ENCODE results near the gene DHODH.
"Not testable (repeated sequence)": the region's sequence is repeated elsewhere in the genome, so short reads cannot be mapped to it uniquely, and the experiment has no call there.

Gene DHODH

DNA sequence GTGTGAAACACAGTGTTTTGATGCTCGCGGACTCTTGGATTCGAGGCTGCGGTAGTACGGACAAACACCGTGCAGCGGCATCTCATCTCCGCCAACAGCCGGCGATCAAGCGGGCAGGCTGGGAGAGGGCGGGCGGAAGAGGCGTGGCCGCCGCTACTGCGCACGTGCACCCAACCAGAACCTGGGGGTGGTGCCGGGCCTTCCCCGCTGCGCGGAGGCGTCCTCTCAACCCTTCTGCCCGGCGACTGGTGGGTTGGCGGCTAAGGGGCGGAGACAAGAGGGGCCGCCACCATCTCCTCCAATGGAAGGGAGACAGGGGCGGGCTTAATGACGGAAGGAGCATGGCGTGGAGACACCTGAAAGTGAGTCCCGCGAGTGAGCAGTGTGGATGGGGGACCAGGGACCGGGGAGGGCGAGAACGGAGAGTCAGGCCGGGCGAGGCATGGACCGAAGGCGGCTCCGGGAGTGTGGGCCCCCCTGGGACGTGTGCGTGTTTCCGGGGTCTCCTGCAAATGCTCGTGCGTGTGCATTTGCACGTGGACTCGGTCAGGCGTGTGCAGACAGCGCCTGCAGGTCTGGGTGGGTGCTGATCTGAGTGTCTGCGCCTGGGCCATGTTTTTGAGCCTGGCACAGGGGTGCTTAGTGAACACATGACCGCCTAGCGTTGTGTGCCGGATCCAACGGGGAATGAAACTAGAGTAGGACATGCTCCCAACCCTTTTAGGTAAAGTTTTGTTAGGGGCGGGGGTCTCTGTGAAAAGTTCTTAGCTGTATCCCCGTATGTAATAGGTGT is at the start of gene DHODH:
Gene DHODH, plus strand, starts transcription at position 321 of the 793 bp plus-strand sequence. Its CDS starts 21 bp downstream, at position 342.
- DNase-seq (ENCODE audit: low spot score in 2 of 2): peak; percentile 89 to 98
- peaks cover 16% of the 10 kb centered on the region for H3K4me1 Mint-ChIP-seq
- peaks cover 21% of the 10 kb centered on the region for H3K36me3 Mint-ChIP-seq
- H3K4me3 Mint-ChIP-seq: peak within 1 kb of the TSS; percentile 87
- H3K27ac Mint-ChIP-seq: peak within 1 kb of the TSS; percentile 88
- H3K9me3 Mint-ChIP-seq: no peaks in the 10 kb centered on the region
- ATAC-seq: peak; percentile 98

DNA sequence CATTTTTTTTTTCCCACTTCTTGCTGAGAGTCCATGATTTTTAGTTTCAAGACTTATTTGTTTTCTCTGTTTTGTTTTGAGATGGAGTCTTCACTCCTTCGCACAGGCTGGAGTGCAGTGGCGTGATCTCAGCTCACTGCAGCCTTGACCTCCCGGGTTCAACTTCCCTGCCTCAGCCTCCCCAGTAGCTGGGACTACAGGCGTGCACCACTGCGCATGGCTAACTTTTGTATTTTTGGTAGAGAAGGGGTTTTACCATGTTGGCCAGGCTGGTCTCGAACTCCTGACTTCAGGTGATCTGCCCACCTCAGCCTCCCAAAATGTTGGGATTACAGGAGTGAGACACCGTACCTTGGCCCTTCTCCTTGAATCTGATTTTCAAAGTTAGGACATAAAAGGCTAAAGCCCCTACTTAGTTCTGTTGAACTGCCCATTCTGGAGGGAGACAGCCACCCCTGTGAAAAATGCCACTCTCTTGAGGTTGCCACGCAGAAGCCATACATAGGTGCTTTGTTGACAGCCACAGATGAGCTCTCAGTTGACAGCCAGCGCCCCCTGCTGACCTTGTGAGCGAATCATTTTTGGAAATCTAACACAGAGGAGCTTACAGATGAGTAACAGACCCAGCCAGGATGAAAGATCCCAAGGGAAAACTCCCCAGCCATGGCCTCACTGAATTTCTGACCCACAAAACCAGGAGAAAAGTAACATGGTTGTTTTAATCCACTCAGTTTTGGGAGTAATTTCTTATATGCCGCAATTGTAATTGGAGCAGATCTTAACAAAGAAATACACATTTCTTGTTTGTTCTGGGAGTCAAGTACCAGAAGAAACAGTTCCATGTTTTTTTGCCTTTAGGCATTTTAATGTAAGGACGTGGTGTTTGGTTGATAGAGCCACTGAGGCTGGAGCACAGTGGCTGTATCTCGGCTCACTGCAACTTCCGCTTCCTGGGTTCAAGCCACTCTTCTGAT is 47.2 kb upstream of the DHODH start:
- H3K4me1 Mint-ChIP-seq: peaks cover 3% of the 10 kb centered on the region
- peak; percentile 91 for ATAC-seq
- no peaks in the 10 kb centered on the region for H3K36me3 Mint-ChIP-seq
- DNase-seq (ENCODE audit: low spot score in 2 of 2): peak; percentile 69 to 88
- H3K27ac Mint-ChIP-seq: no peak overlapping the region
- no peaks in the 10 kb centered on the region for H3K9me3 Mint-ChIP-seq
- no peak overlapping the region for H3K4me3 Mint-ChIP-seq

- no peaks in the 10 kb centered on the region for H3K36me3 Mint-ChIP-seq
- H3K4me1 Mint-ChIP-seq: no peaks in the 10 kb centered on the region
- no peaks in the 10 kb centered on the region for H3K9me3 Mint-ChIP-seq
- H3K27ac Mint-ChIP-seq: no peak overlapping the region
- no peak overlapping the region for H3K4me3 Mint-ChIP-seq
- no peak for DNase-seq (ENCODE audit: low spot score in 2 of 2)
- no peak for ATAC-seq
Measured at GRCh38 chr16:71963125-71963875, 45.2 kb upstream of the DHODH start.

DNA sequence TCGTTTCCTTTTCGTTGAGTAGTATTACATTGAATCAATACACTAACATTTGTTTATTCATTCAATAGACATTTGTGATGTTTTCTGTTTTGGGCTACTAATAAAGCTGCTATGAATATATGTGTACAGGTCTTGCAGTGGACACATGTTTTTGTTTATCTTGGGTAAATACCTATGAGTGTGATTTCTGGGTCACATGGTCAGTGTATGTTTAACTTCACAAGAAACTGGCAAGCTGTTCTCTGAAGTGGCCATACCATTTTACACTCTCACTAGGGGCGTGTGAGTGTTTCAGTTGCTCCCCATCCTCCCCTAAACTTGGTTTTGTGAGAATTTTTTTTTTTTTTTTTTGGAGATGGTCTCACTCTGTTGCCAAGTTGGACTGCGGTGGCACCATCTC is 43.3 kb upstream of the DHODH start:
- no peaks in the 10 kb centered on the region for H3K9me3 Mint-ChIP-seq

GRCh38 chr16:71966932-71967331 is 41.6 kb upstream of the DHODH start:
- no peak overlapping the region for H3K4me3 Mint-ChIP-seq
- no peaks in the 10 kb centered on the region for H3K9me3 Mint-ChIP-seq
- DNase-seq (ENCODE audit: low spot score in 2 of 2): no peak
- H3K36me3 Mint-ChIP-seq: no peaks in the 10 kb centered on the region
- H3K4me1 Mint-ChIP-seq: no peaks in the 10 kb centered on the region
- no peak overlapping the region for H3K27ac Mint-ChIP-seq
- ATAC-seq: no peak

More for the DNA sequence above, 43.3 kb upstream of the DHODH start:
- H3K4me3 Mint-ChIP-seq: no peak overlapping the region
- no peaks in the 10 kb centered on the region for H3K4me1 Mint-ChIP-seq
- DNase-seq (ENCODE audit: low spot score in 2 of 2) (no peak), ATAC-seq (no peak)
- H3K27ac Mint-ChIP-seq: no peak overlapping the region
- H3K36me3 Mint-ChIP-seq: no peaks in the 10 kb centered on the region

DNA sequence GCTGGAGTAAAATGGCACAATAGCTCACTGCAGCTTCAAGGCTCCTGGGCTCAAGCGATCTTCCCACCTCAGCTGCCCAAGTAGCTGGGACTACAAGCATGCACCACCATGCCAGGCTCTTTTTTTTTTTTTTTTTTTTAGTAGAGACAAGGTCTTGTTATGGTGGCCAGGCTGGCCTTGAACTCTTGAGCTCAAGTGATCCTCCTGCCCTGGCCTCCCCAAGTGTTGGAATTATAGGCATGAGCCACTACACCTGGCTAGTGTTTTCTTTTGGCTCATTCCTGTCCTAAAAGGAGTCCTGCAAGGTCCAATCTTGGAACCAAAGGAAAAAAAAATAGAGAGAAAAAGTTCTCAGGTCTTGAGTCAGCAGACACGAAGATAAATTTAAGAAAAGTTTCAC is 39.2 kb upstream of the DHODH start:
- Mint-ChIP-seq H3K4me1 (no peaks in the 10 kb centered on the region), H3K27ac (no peak overlapping the region)

GRCh38 chr16:71971571-71971970 is 37.0 kb upstream of the DHODH start:
- ATAC-seq (no peak), DNase-seq (ENCODE audit: low spot score in 2 of 2) (no peak)
- no peaks in the 10 kb centered on the region for H3K36me3 Mint-ChIP-seq
- H3K4me1 Mint-ChIP-seq: no peaks in the 10 kb centered on the region
- no peaks in the 10 kb centered on the region for H3K9me3 Mint-ChIP-seq
- no peak overlapping the region for H3K4me3 Mint-ChIP-seq
- H3K27ac Mint-ChIP-seq: no peak overlapping the region

More for the DNA sequence above, 39.2 kb upstream of the DHODH start:
- no peak overlapping the region for H3K4me3 Mint-ChIP-seq
- no peak for DNase-seq (ENCODE audit: low spot score in 2 of 2)
- no peaks in the 10 kb centered on the region for H3K9me3 Mint-ChIP-seq
- H3K36me3 Mint-ChIP-seq: no peaks in the 10 kb centered on the region
- no peak for ATAC-seq

GRCh38 chr16:71972356-71972755 is 36.2 kb upstream of the DHODH start:
- H3K4me1 Mint-ChIP-seq: no peaks in the 10 kb centered on the region
- H3K4me3 Mint-ChIP-seq: no peak overlapping the region
- DNase-seq (ENCODE audit: low spot score in 2 of 2) (no peak), ATAC-seq (no peak)
- H3K9me3 Mint-ChIP-seq: no peaks in the 10 kb centered on the region
- H3K27ac Mint-ChIP-seq: no peak overlapping the region
- no peaks in the 10 kb centered on the region for H3K36me3 Mint-ChIP-seq

- Mint-ChIP-seq H3K4me3 (no peak overlapping the region), H3K36me3 (no peaks in the 10 kb centered on the region), H3K9me3 (no peaks in the 10 kb centered on the region), H3K27ac (peak overlapping the region; percentile 20), H3K4me1 (no peaks in the 10 kb centered on the region)
- DNase-seq (ENCODE audit: low spot score in 2 of 2): no peak
- ATAC-seq: no peak
Measured at GRCh38 chr16:71973001-71973400, 35.5 kb upstream of the DHODH start.

- Mint-ChIP-seq H3K36me3 (no peaks in the 10 kb centered on the region), H3K4me1 (no peaks in the 10 kb centered on the region), H3K27ac (no peak overlapping the region), H3K9me3 (no peaks in the 10 kb centered on the region), H3K4me3 (no peak overlapping the region)
- DNase-seq (ENCODE audit: low spot score in 2 of 2) (no peak), ATAC-seq (no peak)
Measured at GRCh38 chr16:71974068-71974818, 34.3 kb upstream of the DHODH start.

DNA sequence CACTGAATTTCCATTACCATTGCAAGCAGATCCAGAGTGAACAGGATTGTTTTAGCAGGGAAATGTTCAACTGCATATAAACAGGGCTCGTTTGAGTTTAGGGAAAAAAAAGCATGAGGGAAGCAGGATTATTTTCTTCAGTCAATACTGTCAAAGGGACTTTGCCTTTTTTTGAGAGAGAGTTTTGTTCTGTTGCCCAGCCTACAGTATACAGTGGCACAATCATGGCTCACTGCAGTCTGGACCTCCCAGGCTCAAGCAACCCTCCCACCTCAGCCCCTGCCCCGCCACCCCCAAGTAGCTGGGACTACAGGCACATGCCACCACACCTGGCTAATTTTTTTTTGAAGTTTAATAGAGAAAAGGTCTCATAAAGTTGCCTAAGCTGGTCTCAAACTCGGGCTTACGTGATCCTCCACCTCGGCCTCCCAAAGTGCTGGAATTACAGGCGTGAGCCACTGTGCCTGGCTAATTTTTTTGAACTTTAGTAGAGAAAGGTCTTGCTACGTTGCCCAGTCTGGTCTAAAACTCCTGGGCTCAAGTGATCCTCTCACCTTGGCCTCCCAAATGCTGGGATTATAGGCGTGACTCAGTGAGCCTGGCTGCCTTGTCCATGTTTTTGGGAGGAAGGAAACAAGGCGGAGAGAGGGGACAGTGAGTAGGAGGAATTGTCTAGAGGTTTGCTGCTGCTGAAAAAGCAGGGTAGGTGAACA is 23.1 kb upstream of the DHODH start:
- no peaks in the 10 kb centered on the region for H3K36me3 Mint-ChIP-seq
- no peak for ATAC-seq
- no peak for DNase-seq (ENCODE audit: low spot score in 2 of 2)
- H3K27ac Mint-ChIP-seq: no peak overlapping the region
- H3K9me3 Mint-ChIP-seq: no peaks in the 10 kb centered on the region
- H3K4me1 Mint-ChIP-seq: no peaks in the 10 kb centered on the region
- H3K4me3 Mint-ChIP-seq: no peak overlapping the region

DNA sequence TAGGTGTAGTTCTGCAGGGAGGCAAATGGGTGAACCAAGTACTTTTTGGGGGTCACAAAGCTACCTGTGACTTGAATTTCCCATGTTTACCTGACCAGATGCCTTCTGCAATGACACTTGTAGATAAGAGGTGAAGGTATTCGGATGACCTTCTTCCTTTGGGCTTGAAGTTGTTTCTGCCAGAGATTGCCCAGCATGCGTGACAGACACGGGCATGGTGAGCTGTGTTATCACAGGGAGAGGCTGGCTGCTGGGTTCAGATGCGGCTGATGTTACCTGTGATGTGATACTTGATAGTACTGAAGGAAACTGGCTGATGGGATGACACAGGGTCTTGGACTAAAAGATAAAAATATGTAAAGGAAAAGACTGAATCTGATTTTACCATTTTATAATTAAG is 22.4 kb upstream of the DHODH start:
- ATAC-seq (no peak), DNase-seq (ENCODE audit: low spot score in 2 of 2) (no peak)
- H3K9me3 Mint-ChIP-seq: no peaks in the 10 kb centered on the region
- no peaks in the 10 kb centered on the region for H3K4me1 Mint-ChIP-seq
- no peaks in the 10 kb centered on the region for H3K36me3 Mint-ChIP-seq
- no peak overlapping the region for H3K4me3 Mint-ChIP-seq
- H3K27ac Mint-ChIP-seq: no peak overlapping the region

- H3K4me3 Mint-ChIP-seq: no peak overlapping the region
- ATAC-seq (no peak), DNase-seq (ENCODE audit: low spot score in 2 of 2) (no peak)
- H3K36me3 Mint-ChIP-seq: no peaks in the 10 kb centered on the region
- no peaks in the 10 kb centered on the region for H3K4me1 Mint-ChIP-seq
- no peak overlapping the region for H3K27ac Mint-ChIP-seq
- no peaks in the 10 kb centered on the region for H3K9me3 Mint-ChIP-seq
Measured at GRCh38 chr16:71995038-71995437, 13.5 kb upstream of the DHODH start.

DNA sequence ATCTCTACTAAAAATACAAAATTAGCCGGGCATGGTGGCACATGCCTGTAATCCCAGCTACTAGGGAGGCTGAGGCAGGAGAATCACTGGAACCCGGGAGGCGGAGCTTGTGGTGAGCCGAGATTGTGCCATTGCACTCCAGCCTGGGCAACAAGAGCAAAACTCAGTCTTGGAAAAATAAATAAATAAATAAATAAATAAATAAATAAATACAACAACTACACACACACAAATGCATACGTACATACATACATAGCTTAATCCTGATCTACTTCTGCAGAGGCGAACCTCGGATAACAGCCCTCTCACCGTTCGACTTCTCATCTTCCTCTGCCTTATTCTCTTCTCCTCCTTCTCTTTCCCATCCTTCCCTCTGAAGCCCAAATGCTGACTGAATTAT is 11.0 kb upstream of the DHODH start:
- not testable (repeated sequence) for H3K4me3 Mint-ChIP-seq; H3K36me3 Mint-ChIP-seq; DNase-seq (ENCODE audit: low spot score in 2 of 2); H3K27ac Mint-ChIP-seq; H3K9me3 Mint-ChIP-seq; H3K4me1 Mint-ChIP-seq; ATAC-seq

All from stimulated activated effector memory CD8-positive, alpha-beta T cell treated with anti-CD3 and anti-CD28 coated beads, Interleukin-12 subunit alpha, Interleukin-12 subunit beta, amount 100 ng/mL, for 72 hours (primary cell).